SU-DHL-6 (cell line): Measurements from ENCODE around the gene CDYL2.

Experiments
- H2AFZ ChIP-seq: fragments of 200-600 bp; sonication (generic); 2 replicates; pipeline ENCODE4 v1.6.1; 2014; ENCODE audit warnings: low read depth, mild to moderate bottlenecking, moderate library complexity, mixed read lengths, antibody characterized with exemption, low read length; ENCODE audit not compliant: severe bottlenecking
- H3F3A ChIP-seq: fragments of 200-600 bp; shearing (Covaris generic); 2 replicates; pipeline ENCODE4 v1.6.0; 2016; ENCODE audit warnings: antibody characterized with exemption, mild to moderate bottlenecking; ENCODE audit not compliant: insufficient read depth
- H3K27ac ChIP-seq: fragments of 200-600 bp; sonication (generic); 2 replicates; pipeline ENCODE4 v1.5.1; 2016; ENCODE audit warnings: low read depth, mild to moderate bottlenecking, low read length, moderate library complexity, mixed read lengths
- H3K27me3 ChIP-seq: fragments of 200-600 bp; sonication (generic), shearing (Covaris generic); 2 replicates; pipeline ENCODE4 v1.6.0; 2014; ENCODE audit warnings: mild to moderate bottlenecking, low read length
- H3K36me3 ChIP-seq: fragments of 200-600 bp; sonication (generic); 2 replicates; pipeline ENCODE4 v1.6.1; 2014; ENCODE audit warnings: mild to moderate bottlenecking, low read length, mixed read lengths
- H3K4me2 ChIP-seq: fragments of 300-600, 200-600 bp; shearing (Covaris generic), sonication (generic); 2 replicates; pipeline ENCODE4 v1.6.0; 2014; ENCODE audit warnings: low read length, low read depth, mild to moderate bottlenecking; ENCODE audit not compliant: poor library complexity, severe bottlenecking
- H3K4me3 ChIP-seq: fragments of 200-600 bp; sonication (generic); 2 replicates; pipeline ENCODE4 v1.5.1; 2014; ENCODE audit warnings: antibody characterized with exemption, low read length, mild to moderate bottlenecking, mixed read lengths; ENCODE audit not compliant: insufficient read depth, poor library complexity, severe bottlenecking
- H3K79me2 ChIP-seq: fragments of 200-600 bp; sonication (generic); 2 replicates; pipeline ENCODE4 v1.6.1; 2014; ENCODE audit warnings: mild to moderate bottlenecking, low read length, moderate library complexity; ENCODE audit not compliant: insufficient read depth
- H3K9ac ChIP-seq: fragments of 200-600 bp; sonication (generic); 2 replicates; pipeline ENCODE4 v1.7.0; 2014; ENCODE audit warnings: mild to moderate bottlenecking, low read length
- H3K9me2 ChIP-seq: fragments of 200-600 bp; sonication (generic); replicated peaks from 2 replicates; pipeline ENCODE4 v1.6.1; 2014; ENCODE audit warnings: low read length; ENCODE audit not compliant: insufficient read depth
- H3K9me3 ChIP-seq: fragments of 200-600 bp; sonication (generic); 2 replicates; pipeline ENCODE4 v1.6.1; 2014; ENCODE audit warnings: low read length, mixed read lengths; ENCODE audit not compliant: insufficient read depth
- H4K20me1 ChIP-seq: fragments of 200-600 bp; sonication (generic); 2 replicates; pipeline ENCODE4 v1.6.1; 2014; ENCODE audit warnings: low read depth, mild to moderate bottlenecking, antibody characterized with exemption, low read length, moderate library complexity, mixed read lengths
- CTCF ChIP-seq: fragments of 200-600 bp; sonication (generic); IDR thresholded peaks from one replicate; pipeline ENCODE4 v1.5.1; 2017; ENCODE audit warnings: antibody characterized with exemption, mild to moderate bottlenecking, low read length, moderate library complexity; ENCODE audit not compliant: insufficient read depth, poor library complexity, severe bottlenecking
- EZH2phosphoT487 ChIP-seq: fragments of 200-600 bp; sonication (generic), shearing (Covaris generic); conservative IDR thresholded peaks from 2 replicates; pipeline ENCODE4 v1.6.1; 2018; ENCODE audit warnings: mild to moderate bottlenecking, antibody characterized with exemption, low read length, moderate library complexity, mixed read lengths

The CDYL2 gene

GRCh38 chr16:80804526-80805383 is at the start of gene CDYL2:
Gene CDYL2, minus strand, starts transcription at chr16:80804598. Its CDS starts 425 bp downstream, at chr16:80804173.
- peak within 1 kb of the TSS; percentile 36; the same call in 1 of the 2 replicates for H3K9ac ChIP-seq
- H3K36me3 ChIP-seq: no peaks in the 10 kb centered on the region
- peak within 1 kb of the TSS; percentile 58 for H3K4me2 ChIP-seq
- no peaks in the 10 kb centered on the region for H3F3A ChIP-seq
- no peak within 1 kb of the TSS for H3K27ac ChIP-seq
- H2AFZ ChIP-seq: no peak within 1 kb of the TSS
- H3K4me3 ChIP-seq: peak within 1 kb of the TSS; percentile 57
- H4K20me1 ChIP-seq: no peaks in the 10 kb centered on the region
- no peaks in the 10 kb centered on the region for H3K79me2 ChIP-seq
- TF ChIP-seq CTCF (no peak), EZH2phosphoT487 (no peak)
- H3K9me2 ChIP-seq: no peaks in the 10 kb centered on the region
- no peaks in the 10 kb centered on the region for H3K27me3 ChIP-seq
- H3K9me3 ChIP-seq: no peaks in the 10 kb centered on the region

- Histone ChIP-seq H3K9me3 (no peaks in the 10 kb centered on the region), H3K9me2 (no peaks in the 10 kb centered on the region), H4K20me1 (no peaks in the 10 kb centered on the region), H3K4me2 (no peak overlapping the region), H3K36me3 (no peaks in the 10 kb centered on the region), H3K27ac (no peak overlapping the region), H3K9ac (no peak overlapping the region), H3K4me3 (no peak overlapping the region), H2AFZ (no peak overlapping the region), H3K79me2 (no peaks in the 10 kb centered on the region), H3F3A (no peaks in the 10 kb centered on the region), H3K27me3 (no peaks in the 10 kb centered on the region)
- TF ChIP-seq EZH2phosphoT487: no peak
- TF ChIP-seq CTCF: peak; percentile 17
Measured at GRCh38 chr16:80852261-80852872, 48.0 kb upstream of the CDYL2 start.

- Histone ChIP-seq H3K36me3 (no peaks in the 10 kb centered on the region), H3F3A (no peaks in the 10 kb centered on the region), H3K4me2 (no peak overlapping the region), H3K9me3 (no peaks in the 10 kb centered on the region), H3K27ac (no peak overlapping the region), H3K4me3 (no peak overlapping the region), H3K27me3 (no peaks in the 10 kb centered on the region), H3K9me2 (no peaks in the 10 kb centered on the region), H4K20me1 (no peaks in the 10 kb centered on the region), H3K9ac (no peak overlapping the region), H2AFZ (no peak overlapping the region), H3K79me2 (no peaks in the 10 kb centered on the region)
- no peak for TF ChIP-seq EZH2phosphoT487
- TF ChIP-seq CTCF: no peak
Measured at GRCh38 chr16:80851831-80852230, 47.4 kb upstream of the CDYL2 start.
